Measurements from ENCODE around the gene SPTLC2. TPM values are rescaled to one million over a fixed set of nuclear protein-coding genes. Genes with fewer than 3 reads are reported as not detected.
"Not testable (repeated sequence)": the region's sequence is repeated elsewhere in the genome, so short reads cannot be mapped to it uniquely, and the experiment has no call there.

The SPTLC2 gene
- total RNA-seq, 1 donor from 2014 or later: 49.9 TPM

GRCh38 chr14:77547512-77548180 lies 68.8 kb downstream of the SPTLC2 start:
- DNase-seq (ENCODE audit: low spot score): no peak

- not testable (repeated sequence) for DNase-seq (ENCODE audit: low spot score)
These were observed 71.3 kb downstream of the SPTLC2 start for GRCh38 chr14:77545171-77545570.

- no peak for DNase-seq (ENCODE audit: low spot score)
These were observed 71.9 kb downstream of the SPTLC2 start for GRCh38 chr14:77544571-77544970.

GRCh38 chr14:77543637-77544334 lies 72.7 kb downstream of the SPTLC2 start:
- no peak for DNase-seq (ENCODE audit: low spot score)

- no peak for DNase-seq (ENCODE audit: low spot score)
These were observed 73.2 kb downstream of the SPTLC2 start for GRCh38 chr14:77543240-77543551.

GRCh38 chr14:77542421-77543239 lies 73.8 kb downstream of the SPTLC2 start:
- no peak for DNase-seq (ENCODE audit: low spot score)

- DNase-seq (ENCODE audit: low spot score): no peak
These were observed 74.5 kb downstream of the SPTLC2 start for GRCh38 chr14:77541905-77542304.

GRCh38 chr14:77536951-77537350 lies 79.5 kb downstream of the SPTLC2 start:
- DNase-seq (ENCODE audit: low spot score): not testable (repeated sequence)

GRCh38 chr14:77531071-77531470 lies 85.4 kb downstream of the SPTLC2 start:
- DNase-seq (ENCODE audit: low spot score): no peak

GRCh38 chr14:77529963-77530362 lies 86.5 kb downstream of the SPTLC2 start:
- no peak for DNase-seq (ENCODE audit: low spot score)

GRCh38 chr14:77529213-77529612 lies 87.2 kb downstream of the SPTLC2 start:
- DNase-seq (ENCODE audit: low spot score): no peak

- DNase-seq (ENCODE audit: low spot score): not testable (repeated sequence)
These were observed 87.7 kb downstream of the SPTLC2 start for GRCh38 chr14:77528701-77529100.

- DNase-seq (ENCODE audit: low spot score): no peak
These were observed 90.2 kb downstream of the SPTLC2 start for GRCh38 chr14:77526266-77526665.

GRCh38 chr14:77524536-77524935 lies 91.9 kb downstream of the SPTLC2 start:
- DNase-seq (ENCODE audit: low spot score): no peak

- DNase-seq (ENCODE audit: low spot score): no peak
These were observed 93.3 kb downstream of the SPTLC2 start for GRCh38 chr14:77523109-77523508.

- no peak for DNase-seq (ENCODE audit: low spot score)
These were observed 95.9 kb downstream of the SPTLC2 start for GRCh38 chr14:77520555-77520954.

- DNase-seq (ENCODE audit: low spot score): no peak
These were observed 100.3 kb downstream of the SPTLC2 start for GRCh38 chr14:77516126-77516525.

GRCh38 chr14:77511486-77512162 lies 104.8 kb downstream of the SPTLC2 start:
- DNase-seq (ENCODE audit: low spot score): no peak

- DNase-seq (ENCODE audit: low spot score): no peak
These were observed 107.1 kb downstream of the SPTLC2 start for GRCh38 chr14:77509366-77509765.

- no peak for DNase-seq (ENCODE audit: low spot score)
These were observed 107.6 kb downstream of the SPTLC2 start for GRCh38 chr14:77508876-77509275.

- DNase-seq (ENCODE audit: low spot score): no peak
These were observed 108.2 kb downstream of the SPTLC2 start for GRCh38 chr14:77508249-77508648.

GRCh38 chr14:77507762-77508161 lies 108.7 kb downstream of the SPTLC2 start:
- no peak for DNase-seq (ENCODE audit: low spot score)

Data from ureter (tissue), 1 donor.